Stimulated activated CD8-positive, alpha-beta memory T cell treated with anti-CD3 and anti-CD28 coated beads, Interleukin-7, amount 100 ng/mL, for 1 hour (primary cell): ENCODE measurements around the gene TM9SF1.

Source experiments
- DNase-seq, 2 donors: peaks; one replicate each; pipeline ENCODE4 v3.0.0-alpha.2; 2020; ENCODE audit warnings: low read depth in 2 of 2

The TM9SF1 gene

GRCh38 chr14:24178399-24179178 lies 16.7 kb downstream of the TM9SF1 start:
- no peak for DNase-seq

GRCh38 chr14:24177891-24178290 lies 17.4 kb downstream of the TM9SF1 start:
- DNase-seq = no peak

GRCh38 chr14:24177041-24177825 lies 18.0 kb downstream of the TM9SF1 start:
- no peak for DNase-seq

GRCh38 chr14:24176599-24176998 lies 18.6 kb downstream of the TM9SF1 start:
- no peak for DNase-seq

- DNase-seq = no peak
Measured at GRCh38 chr14:24172871-24173281, 22.4 kb downstream of the TM9SF1 start.

GRCh38 chr14:24172261-24172860 lies 22.9 kb downstream of the TM9SF1 start:
- DNase-seq = no peak

GRCh38 chr14:24171422-24172260 lies 23.6 kb downstream of the TM9SF1 start, which contains the start of gene REC8:
Gene REC8 (plus strand): TSS chr14:24172080. CDS start chr14:24172553, 473 bp downstream.
- peak; percentile 51 to 53 for DNase-seq

GRCh38 chr14:24167469-24168114 lies 27.6 kb downstream of the TM9SF1 start:
- DNase-seq = no peak

- no peak for DNase-seq
Measured at GRCh38 chr14:24165785-24166184, 29.5 kb downstream of the TM9SF1 start.

GRCh38 chr14:24164518-24164991 lies 30.7 kb downstream of the TM9SF1 start:
- no peak for DNase-seq

GRCh38 chr14:24162093-24162492 lies 33.1 kb downstream of the TM9SF1 start:
- no peak for DNase-seq

- DNase-seq = peak; percentile 98 to 99
Measured at GRCh38 chr14:24160850-24161804, 34.1 kb downstream of the TM9SF1 start, which contains the start of gene IRF9. Gene IRF9 (plus strand): TSS chr14:24161265. CDS start chr14:24162145, 880 bp downstream.

- DNase-seq = no peak
Measured at GRCh38 chr14:24160499-24160849, 34.8 kb downstream of the TM9SF1 start.

GRCh38 chr14:24159777-24160498 lies 35.3 kb downstream of the TM9SF1 start:
- DNase-seq = no peak

GRCh38 chr14:24157331-24157730 lies 37.9 kb downstream of the TM9SF1 start:
- DNase-seq = no peak

- no peak for DNase-seq
Measured at GRCh38 chr14:24156840-24157239, 38.4 kb downstream of the TM9SF1 start.

- no peak for DNase-seq
Measured at GRCh38 chr14:24155100-24155499, 40.1 kb downstream of the TM9SF1 start.

GRCh38 chr14:24151404-24152080 lies 43.7 kb downstream of the TM9SF1 start:
- no peak for DNase-seq
